ENCODE data around the gene RCAN2. TPM values are rescaled to one million over a fixed set of nuclear protein-coding genes. Genes with fewer than 3 reads are reported as not detected.

Gene RCAN2
- total and polyA plus RNA-seq, 2 donors (not counting 3 experiments of a cell fraction or from before 2014, with no cell fraction given): 0.07 to 0.33 TPM

DNA sequence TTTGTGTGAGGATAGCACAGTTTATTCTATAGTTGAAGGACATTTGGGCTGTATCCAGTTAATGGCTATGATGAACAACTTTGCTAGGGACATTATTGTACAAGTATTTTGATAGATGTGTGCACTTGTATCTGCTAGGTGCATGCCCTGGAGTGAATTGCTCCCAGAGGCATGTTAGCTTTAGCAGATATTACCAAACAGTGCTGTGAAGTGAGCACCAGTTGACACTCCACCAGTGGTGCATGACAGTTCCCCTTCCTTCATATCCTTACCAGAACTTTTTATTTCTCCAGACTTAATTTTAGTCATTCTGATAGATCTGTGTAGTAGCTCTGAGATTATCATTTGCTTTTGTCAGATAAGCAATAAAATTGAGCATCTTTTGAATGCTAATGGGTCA, 271.6 kb downstream of the RCAN2 start:
- peaks cover 3 to 14% of the 10 kb centered on the region in 2 experiments for H3K27me3 ChIP-seq (ENCODE audit: control insufficient read depth in 2 of 2, insufficient read depth in 2 of 2, low read length in 2 of 2)
- H3K4me2 ChIP-seq (ENCODE audit: insufficient read depth, low read length): no peak overlapping the region
- no TSS peak for BruUV-seq (replicated peaks)
- H3K9ac ChIP-seq (replicated peaks; ENCODE audit: extremely low read depth, insufficient read depth, low read length): no peak overlapping the region
- H3K79me2 ChIP-seq (ENCODE audit: control insufficient read depth, insufficient read depth, low read length): no peaks in the 10 kb centered on the region
- no peak overlapping the region for H2AFZ ChIP-seq (ENCODE audit: low read depth, low read length)
- TF ChIP-seq MYC (IDR thresholded peaks at IDR 0.05; ENCODE audit: low read depth, low read length): no peak
- TF ChIP-seq FOS (IDR thresholded peaks at IDR 0.05; ENCODE audit: borderline replicate concordance, insufficient read depth, low read length): no peak
- no peak for TF ChIP-seq MAX (IDR thresholded peaks at IDR 0.05; ENCODE audit: insufficient read depth, insufficient read length)
- no peak for TF ChIP-seq GATA2 (IDR thresholded peaks at IDR 0.05; ENCODE audit: insufficient read depth, insufficient read length, low read depth, low read length)
- TF ChIP-seq, protein P1, sequence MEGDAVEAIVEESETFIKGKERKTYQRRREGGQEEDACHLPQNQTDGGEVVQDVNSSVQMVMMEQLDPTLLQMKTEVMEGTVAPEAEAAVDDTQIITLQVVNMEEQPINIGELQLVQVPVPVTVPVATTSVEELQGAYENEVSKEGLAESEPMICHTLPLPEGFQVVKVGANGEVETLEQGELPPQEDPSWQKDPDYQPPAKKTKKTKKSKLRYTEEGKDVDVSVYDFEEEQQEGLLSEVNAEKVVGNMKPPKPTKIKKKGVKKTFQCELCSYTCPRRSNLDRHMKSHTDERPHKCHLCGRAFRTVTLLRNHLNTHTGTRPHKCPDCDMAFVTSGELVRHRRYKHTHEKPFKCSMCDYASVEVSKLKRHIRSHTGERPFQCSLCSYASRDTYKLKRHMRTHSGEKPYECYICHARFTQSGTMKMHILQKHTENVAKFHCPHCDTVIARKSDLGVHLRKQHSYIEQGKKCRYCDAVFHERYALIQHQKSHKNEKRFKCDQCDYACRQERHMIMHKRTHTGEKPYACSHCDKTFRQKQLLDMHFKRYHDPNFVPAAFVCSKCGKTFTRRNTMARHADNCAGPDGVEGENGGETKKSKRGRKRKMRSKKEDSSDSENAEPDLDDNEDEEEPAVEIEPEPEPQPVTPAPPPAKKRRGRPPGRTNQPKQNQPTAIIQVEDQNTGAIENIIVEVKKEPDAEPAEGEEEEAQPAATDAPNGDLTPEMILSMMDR (IDR thresholded peaks at IDR 0.05; ENCODE audit: extremely low read depth in 1 of 2, insufficient read depth in 1 of 2, low read depth in 1 of 2, low read length in 2 of 2): no peak
- no peak for TF ChIP-seq JUN (IDR thresholded peaks at IDR 0.05; ENCODE audit: borderline replicate concordance, insufficient read depth, insufficient read length, low read depth)
- no peak for TF ChIP-seq POLR2A (IDR thresholded peaks at IDR 0.05; ENCODE audit: low read depth, low read length)
- TF ChIP-seq POLR2AphosphoS5 (IDR thresholded peaks at IDR 0.05; ENCODE audit: insufficient read depth, low read depth, low read length): no peak
- TF ChIP-seq EZH2 (IDR thresholded peaks at IDR 0.05; ENCODE audit: borderline replicate concordance, low read depth, low read length, severe bottlenecking): no peak
- intact Hi-C loops (cut with micrococcal nuclease) (loop anchor here (2.0 kb wide), 2 partner anchors 71 to 289 kb away; no protein-coding TSS in a partner anchor), dilution Hi-C loops (cut with MboI; ENCODE audit: extremely low pct_ligation_motif_present, low sequenced_read_pairs) (no loop called here)
- no peaks in the 10 kb centered on the region for H3K4me1 ChIP-seq (ENCODE audit: control insufficient read depth, extremely low read depth, insufficient read depth, low read length)
- FAIRE-seq: no peak
- no peaks in the 10 kb centered on the region for H3K36me3 ChIP-seq (ENCODE audit: control insufficient read depth in 2 of 2, extremely low read depth in 1 of 2, insufficient read depth in 2 of 2, low read length in 2 of 2)
- ChIA-PET POLR2A (no interaction called here), CTCF (interaction anchor here (0.8 to 10.9 kb wide), 6 partner anchors 35 to 292 kb away, joined by 3 to 365 read pairs (median 4); no protein-coding TSS in a partner anchor)
- no peaks in the 10 kb centered on the region for H4K20me1 ChIP-seq (replicated peaks; ENCODE audit: control insufficient read depth, extremely low read depth, insufficient read depth, low read length)
- no peaks in the 10 kb centered on the region for H3K9me1 ChIP-seq (replicated peaks; ENCODE audit: control insufficient read depth, extremely low read depth, insufficient read depth, low read length)
- H3K9me3 ChIP-seq (replicated peaks; ENCODE audit: control insufficient read depth, insufficient read depth, low read length): no peaks in the 10 kb centered on the region
- no peak overlapping the region for H3K4me3 ChIP-seq (replicated peaks in 1 of 3; ENCODE audit: insufficient read depth in 1 of 3, low read depth in 1 of 3, low read length in 3 of 3)
- no peak overlapping the region for H3K27ac ChIP-seq (ENCODE audit: insufficient read depth, low read depth, low read length)
- no peak for DNase-seq (ENCODE audit: low read depth, low spot score)
